Prostate gland (tissue), 2 donors: Measurements from ENCODE around the gene CCDC68.

Experiments
- POLR2A ChIP-seq: fragments of 450-650 bp; IDR thresholded peaks from one replicate; pipeline ENCODE4 v1.6.1; 2016; ENCODE audit warnings: antibody characterized with exemption, mild to moderate bottlenecking
- TF ChIP-seq, protein P1 (sequence below), 4 experiments: fragments of 200-600 bp in 2 of 4; fragments of 450-650 bp in 2 of 4; sonication (generic) in 2 of 4; IDR thresholded peaks; 1 replicate in 3 of 4; 2 replicates in 1 of 4; pipeline ENCODE4 v1.5.1; 2016 to 2019; ENCODE audit warnings: antibody characterized with exemption in 4 of 4, mild to moderate bottlenecking in 2 of 4, moderate library complexity in 2 of 4

DNA sequence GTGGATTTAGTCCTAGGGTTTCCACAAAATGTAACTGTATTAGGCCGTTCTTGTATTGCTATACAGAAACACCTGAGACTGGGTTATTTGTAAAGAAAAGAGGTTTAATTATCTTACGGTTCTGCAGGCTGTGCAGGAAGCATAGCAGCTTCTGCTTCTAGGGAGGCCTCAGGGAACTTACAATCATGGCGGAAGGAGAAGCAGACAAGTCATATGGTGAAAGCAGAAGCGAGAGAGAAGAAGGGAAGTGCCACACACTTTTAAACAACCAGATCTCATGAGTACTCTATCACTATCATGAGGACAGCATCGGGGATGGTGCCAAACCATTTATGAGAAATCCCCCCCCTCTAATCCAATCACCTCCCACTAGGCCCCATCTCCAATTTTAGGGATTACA lies 9.5 kb upstream of the CCDC68 start:
- TF ChIP-seq, protein P1, sequence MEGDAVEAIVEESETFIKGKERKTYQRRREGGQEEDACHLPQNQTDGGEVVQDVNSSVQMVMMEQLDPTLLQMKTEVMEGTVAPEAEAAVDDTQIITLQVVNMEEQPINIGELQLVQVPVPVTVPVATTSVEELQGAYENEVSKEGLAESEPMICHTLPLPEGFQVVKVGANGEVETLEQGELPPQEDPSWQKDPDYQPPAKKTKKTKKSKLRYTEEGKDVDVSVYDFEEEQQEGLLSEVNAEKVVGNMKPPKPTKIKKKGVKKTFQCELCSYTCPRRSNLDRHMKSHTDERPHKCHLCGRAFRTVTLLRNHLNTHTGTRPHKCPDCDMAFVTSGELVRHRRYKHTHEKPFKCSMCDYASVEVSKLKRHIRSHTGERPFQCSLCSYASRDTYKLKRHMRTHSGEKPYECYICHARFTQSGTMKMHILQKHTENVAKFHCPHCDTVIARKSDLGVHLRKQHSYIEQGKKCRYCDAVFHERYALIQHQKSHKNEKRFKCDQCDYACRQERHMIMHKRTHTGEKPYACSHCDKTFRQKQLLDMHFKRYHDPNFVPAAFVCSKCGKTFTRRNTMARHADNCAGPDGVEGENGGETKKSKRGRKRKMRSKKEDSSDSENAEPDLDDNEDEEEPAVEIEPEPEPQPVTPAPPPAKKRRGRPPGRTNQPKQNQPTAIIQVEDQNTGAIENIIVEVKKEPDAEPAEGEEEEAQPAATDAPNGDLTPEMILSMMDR (IDR thresholded peaks at IDR 0.05): no peak
- TF ChIP-seq POLR2A: no peak
